CD4-positive, alpha-beta T cell (primary cell): ENCODE measurements around the gene NKX3-2. TPM values are rescaled to one million over a fixed set of nuclear protein-coding genes. Genes with fewer than 3 reads are reported as not detected.
"Not testable (repeated sequence)": the region's sequence is repeated elsewhere in the genome, so short reads cannot be mapped to it uniquely, and the experiment has no call there.

ENCODE experiments used
- ATAC-seq: fragments of 200-7000 bp; cut with Tn5 transposase; one replicate; pipeline ENCODE4 v1.10.0; 2022; ENCODE audit warnings: mild to moderate bottlenecking; ENCODE audit not compliant: poor library complexity
- CTCF ChIA-PET: fragments of 350-600 bp; sonication (Branson Sonifier 250); formaldehyde crosslinking; loops from one replicate; lab custom pipeline; 2021; ENCODE audit warnings: antibody characterized with exemption, inconsistent platforms; lab: Charles Lee
- POLR2A ChIA-PET: fragments of 350-600 bp; sonication (Branson Sonifier 250); formaldehyde crosslinking; loops from one replicate; lab custom pipeline; 2021; ENCODE audit warnings: antibody characterized with exemption, inconsistent platforms; lab: Charles Lee
- DNase-seq, 14 experiments: peaks; one replicate each; pipeline ENCODE4 v3.0.0-alpha.2; 2013 to 2020; ENCODE audit warnings: mixed read lengths in 2 of 14
- H3K27ac ChIP-seq, 2 donors: one replicate each; pipeline versions ENCODE4 v1.5.1 to v1.7.0; 2013; ENCODE audit warnings: low read length in 2 of 2, low read depth in 1 of 2, mild to moderate bottlenecking in 1 of 2
- H3K27me3 ChIP-seq, 2 experiments: 1 replicate in 1 of 2; 2 replicates in 1 of 2; pipeline versions ENCODE4 v1.6.1 to v1.7.0; 2013; ENCODE audit warnings: low read length in 2 of 2, control low read depth in 1 of 2, mild to moderate bottlenecking in 1 of 2, moderate library complexity in 1 of 2; ENCODE audit not compliant: insufficient read depth in 2 of 2, control insufficient read depth in 1 of 2
- H3K36me3 ChIP-seq: one replicate; pipeline ENCODE4 v1.6.1; 2013; ENCODE audit warnings: low read length, control low read depth; ENCODE audit not compliant: insufficient read depth
- H3K4me1 ChIP-seq: one replicate; pipeline ENCODE4 v1.6.1; 2013; ENCODE audit warnings: low read length, control low read depth; ENCODE audit not compliant: insufficient read depth
- H3K4me3 ChIP-seq: one replicate; pipeline ENCODE4 v1.5.1; 2013; ENCODE audit warnings: mild to moderate bottlenecking, low read length, moderate library complexity
- H3K9me3 ChIP-seq, 2 experiments: 1 replicate in 1 of 2; 2 replicates in 1 of 2; pipeline versions ENCODE4 v1.6.1 to v1.7.0; 2013; ENCODE audit warnings: low read length in 2 of 2, mild to moderate bottlenecking in 2 of 2, control low read depth in 1 of 2, moderate library complexity in 1 of 2; ENCODE audit not compliant: control insufficient read depth in 1 of 2, insufficient read depth in 1 of 2
- H3K27ac Mint-ChIP-seq: one replicate; pipeline ENCODE4 v1.8.0; 2020; ENCODE audit warnings: mixed read lengths
- H3K27me3 Mint-ChIP-seq: one replicate; pipeline ENCODE4 v1.8.0; 2021; ENCODE audit warnings: mixed read lengths
- H3K36me3 Mint-ChIP-seq: one replicate; pipeline ENCODE4 v1.8.0; 2021; ENCODE audit warnings: low read depth, mixed read lengths
- H3K4me1 Mint-ChIP-seq: one replicate; pipeline ENCODE4 v1.8.0; 2021; ENCODE audit warnings: low read depth, mixed read lengths
- H3K4me3 Mint-ChIP-seq: one replicate; pipeline ENCODE4 v1.8.0; 2020; ENCODE audit warnings: mild to moderate bottlenecking, mixed read lengths
- H3K9me3 Mint-ChIP-seq: one replicate; pipeline ENCODE4 v1.8.0; 2020; ENCODE audit warnings: mixed read lengths
- CTCF ChIP-seq: fragments of 200-600 bp; IDR thresholded peaks from one replicate; pipeline ENCODE4 v1.8.0; 2022; ENCODE audit warnings: antibody characterized with exemption, mild to moderate bottlenecking
- intact Hi-C, 2 experiments: fragments of 100-400 bp; cut with DNase I in 1 of 2; cut with micrococcal nuclease in 1 of 2; formaldehyde crosslinking; loops; one replicate each; pipeline versions ENCODE4 v1.15.1 to v1.9.0; 2023 to 2025; cut with DNase I, micrococcal nuclease
- total RNA-seq, 174 experiments: library from RNA in 2 of 174; stranded (reverse) in 2 of 174; gene quantifications; one replicate each; pipeline ENCODE4 v1.2.3 and lab custom pipeline; 2021 to 2026

Gene NKX3-2
- total RNA-seq, 2 experiments from 2014 or later, result not detected

DNA sequence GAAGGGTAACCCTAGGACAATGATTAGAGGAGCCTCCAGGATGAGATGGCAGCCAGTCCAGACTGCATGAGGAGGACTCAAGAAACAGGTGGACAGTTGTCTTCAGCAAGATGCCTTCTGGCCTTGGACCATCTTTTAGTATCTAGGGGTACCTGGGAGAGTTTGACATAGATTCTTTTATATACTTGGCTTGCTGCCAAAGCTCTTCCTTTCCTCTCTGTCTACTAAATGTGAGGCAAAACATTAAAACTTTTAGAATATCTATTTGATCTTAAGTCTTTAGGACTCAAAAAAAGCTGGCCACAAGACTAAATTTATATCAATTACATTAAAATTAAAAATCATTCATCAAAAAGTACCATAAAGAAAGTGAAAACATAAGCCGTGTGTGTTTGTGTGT is 18.6 kb upstream of the NKX3-2 start:
- Mint-ChIP-seq H3K36me3 (peaks cover 19% of the 10 kb centered on the region), H3K9me3 (no peaks in the 10 kb centered on the region), H3K4me3 (no peak overlapping the region), H3K4me1 (no peaks in the 10 kb centered on the region), H3K27me3 (peaks cover 10% of the 10 kb centered on the region), H3K27ac (no peak overlapping the region)
- no peaks in the 10 kb centered on the region for H3K4me1 ChIP-seq
- ATAC-seq (no peak), DNase-seq (no peak)
- ChIA-PET CTCF (no interaction called here), POLR2A (no interaction called here)
- H3K27me3 ChIP-seq, result no peaks in the 10 kb centered on the region
- no peak overlapping the region for H3K4me3 ChIP-seq
- peaks cover 7% of the 10 kb centered on the region for H3K36me3 ChIP-seq
- intact Hi-C loops, result no loop called here
- no peak overlapping the region for H3K27ac ChIP-seq
- no peak for TF ChIP-seq CTCF
- H3K9me3 ChIP-seq, result no peaks in the 10 kb centered on the region

GRCh38 chr4:13561673-13562072 is 17.4 kb upstream of the NKX3-2 start:
- H3K4me1 Mint-ChIP-seq, result no peaks in the 10 kb centered on the region
- ChIA-PET CTCF (no interaction called here), POLR2A (no interaction called here)
- Histone ChIP-seq H3K27ac (no peak overlapping the region), H3K4me1 (no peaks in the 10 kb centered on the region), H3K4me3 (no peak overlapping the region), H3K36me3 (no peaks in the 10 kb centered on the region), H3K9me3 (no peaks in the 10 kb centered on the region), H3K27me3 (no peaks in the 10 kb centered on the region)
- no peak overlapping the region for H3K27ac Mint-ChIP-seq
- DNase-seq (no peak), ATAC-seq (no peak)
- H3K4me3 Mint-ChIP-seq, result no peak overlapping the region
- peaks cover 8% of the 10 kb centered on the region for H3K36me3 Mint-ChIP-seq
- H3K27me3 Mint-ChIP-seq, result peaks cover 20% of the 10 kb centered on the region
- intact Hi-C loops, result no loop called here
- no peaks in the 10 kb centered on the region for H3K9me3 Mint-ChIP-seq
- no peak for TF ChIP-seq CTCF

- ATAC-seq, POLR2A ChIA-PET, H3K36me3 Mint-ChIP-seq, H3K4me1 ChIP-seq, H3K4me1 Mint-ChIP-seq, intact Hi-C loops, H3K27ac Mint-ChIP-seq, H3K36me3 ChIP-seq, H3K9me3 Mint-ChIP-seq, DNase-seq, H3K27me3 ChIP-seq, H3K4me3 ChIP-seq, H3K4me3 Mint-ChIP-seq, CTCF ChIA-PET, H3K9me3 ChIP-seq, H3K27ac ChIP-seq: not testable (repeated sequence)
- peaks cover 28% of the 10 kb centered on the region for H3K27me3 Mint-ChIP-seq
Measured at GRCh38 chr4:13560111-13560510, 15.8 kb upstream of the NKX3-2 start.

DNA sequence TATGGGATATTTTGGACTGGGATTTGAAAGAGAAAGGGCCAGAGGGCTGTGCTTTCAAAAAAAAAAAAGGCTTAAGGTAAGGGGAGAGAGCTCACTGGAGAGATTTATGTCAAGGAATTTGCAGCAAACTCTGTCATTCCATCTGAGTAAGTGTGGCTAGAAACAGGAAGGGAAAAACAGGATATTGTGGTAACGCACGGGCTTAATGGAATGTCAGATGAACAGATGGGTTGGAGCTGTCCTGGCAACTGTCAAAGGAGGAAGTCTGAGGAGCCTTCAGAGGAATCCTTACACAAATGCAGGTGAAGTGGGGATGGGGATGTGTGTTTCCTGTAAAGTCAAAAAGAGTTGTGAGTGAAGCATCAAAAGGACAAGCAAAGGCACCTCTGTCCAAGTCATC is 15.1 kb upstream of the NKX3-2 start:
- POLR2A ChIA-PET, result no interaction called here
- TF ChIP-seq CTCF, result no peak
- Histone ChIP-seq H3K9me3 (no peaks in the 10 kb centered on the region), H3K4me1 (no peaks in the 10 kb centered on the region), H3K36me3 (no peaks in the 10 kb centered on the region), H3K27me3 (peaks cover 0 to 2% of the 10 kb centered on the region in 2 experiments), H3K27ac (no peak overlapping the region), H3K4me3 (no peak overlapping the region)
- no peak for DNase-seq
- intact Hi-C loops, result no loop called here
- H3K4me3 Mint-ChIP-seq, result no peak overlapping the region
- H3K36me3 Mint-ChIP-seq, result no peaks in the 10 kb centered on the region
- peaks cover 31% of the 10 kb centered on the region for H3K27me3 Mint-ChIP-seq
- no peaks in the 10 kb centered on the region for H3K4me1 Mint-ChIP-seq
- CTCF ChIA-PET, result no interaction called here
- ATAC-seq, result no peak
- no peak overlapping the region for H3K27ac Mint-ChIP-seq
- no peaks in the 10 kb centered on the region for H3K9me3 Mint-ChIP-seq
